SW480 (cell line): ENCODE measurements around the gene CARD8.
A peak's percentile ranks its signal among the peaks of the same experiment; 100 is the strongest.
"Not testable (repeated sequence)": the region's sequence is repeated elsewhere in the genome, so short reads cannot be mapped to it uniquely, and the experiment has no call there.

Source experiments
- DNase-seq: peaks from one replicate; pipeline ENCODE4 v3.0.0-alpha.2; 2016; ENCODE audit warnings: low spot score

The CARD8 gene

GRCh38 chr19:48255376-48256303 is at the start of gene CARD8:
Gene CARD8, minus strand, starts transcription at chr19:48255912. Its CDS starts 14,892 bp downstream, at chr19:48241020.
- peak; percentile 96 for DNase-seq

DNA sequence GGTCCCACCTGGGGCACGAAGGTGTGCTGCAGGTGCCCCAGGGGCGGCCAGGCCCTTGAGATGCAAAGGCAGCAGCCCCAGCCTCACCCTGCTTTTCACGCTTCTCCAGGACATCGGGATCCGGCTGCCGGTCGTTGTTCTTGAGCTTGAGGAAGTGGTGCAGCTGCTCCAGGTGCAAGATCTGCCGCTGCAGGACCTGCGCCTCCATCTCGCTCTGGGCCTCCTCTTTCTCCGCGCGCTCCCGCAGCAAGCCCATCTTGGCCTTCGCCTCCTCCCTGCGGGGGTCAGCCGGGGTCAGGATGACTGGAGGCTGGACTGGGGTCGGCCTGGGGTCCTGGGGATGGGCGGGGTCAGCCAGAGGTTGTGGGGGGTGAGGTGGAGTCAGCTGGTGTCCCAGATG is 48.2 kb upstream of the CARD8 start:
- no peak for DNase-seq

- DNase-seq, result no peak
Measured at GRCh38 chr19:48303367-48303766, 47.7 kb upstream of the CARD8 start.

DNA sequence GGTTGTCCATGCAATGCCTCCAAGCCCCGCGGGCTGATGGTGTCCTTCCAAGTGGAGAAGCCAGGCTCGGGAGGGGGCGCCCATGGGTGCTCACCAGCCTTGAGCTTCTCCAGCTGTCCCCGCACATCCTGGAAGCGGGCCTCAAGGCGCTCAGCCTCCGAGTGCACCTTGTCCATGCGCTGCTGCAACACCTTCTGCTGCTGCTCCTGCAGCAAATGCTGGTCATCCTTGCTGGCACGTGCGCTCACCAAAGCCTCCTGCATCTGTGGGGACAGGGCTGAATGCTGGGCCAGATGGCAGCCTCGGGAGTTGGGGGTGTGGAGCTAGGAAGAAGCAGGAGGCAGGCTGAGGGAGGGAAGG is 46.9 kb upstream of the CARD8 start:
- DNase-seq, result no peak

GRCh38 chr19:48301886-48302599 is 46.3 kb upstream of the CARD8 start:
- DNase-seq, result no peak

GRCh38 chr19:48297975-48298374 is 42.3 kb upstream of the CARD8 start:
- no peak for DNase-seq

- no peak for DNase-seq
Measured at GRCh38 chr19:48296963-48297734, 41.4 kb upstream of the CARD8 start.

- DNase-seq, result peak; percentile 83
Measured at GRCh38 chr19:48295458-48295857, 39.7 kb upstream of the CARD8 start.

DNA sequence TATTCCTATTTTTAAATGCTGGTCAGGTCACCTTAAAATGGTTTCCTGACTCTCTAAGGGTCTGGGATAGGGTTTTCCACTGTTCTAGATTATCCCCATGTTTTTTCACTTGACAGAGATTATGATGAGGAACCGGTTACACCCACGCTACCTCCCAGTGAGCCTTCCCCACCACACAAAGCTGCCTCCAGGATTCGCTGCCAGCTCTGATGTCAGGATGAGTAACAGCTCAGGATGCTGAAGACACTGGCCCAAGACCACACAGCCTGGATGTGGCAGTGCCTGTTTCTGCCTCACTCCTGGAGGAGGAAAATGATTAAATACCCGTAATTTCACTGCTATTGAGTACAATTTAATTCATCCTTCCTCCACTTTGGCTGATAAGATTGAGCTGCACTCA is 37.1 kb upstream of the CARD8 start:
- DNase-seq, result no peak

DNA sequence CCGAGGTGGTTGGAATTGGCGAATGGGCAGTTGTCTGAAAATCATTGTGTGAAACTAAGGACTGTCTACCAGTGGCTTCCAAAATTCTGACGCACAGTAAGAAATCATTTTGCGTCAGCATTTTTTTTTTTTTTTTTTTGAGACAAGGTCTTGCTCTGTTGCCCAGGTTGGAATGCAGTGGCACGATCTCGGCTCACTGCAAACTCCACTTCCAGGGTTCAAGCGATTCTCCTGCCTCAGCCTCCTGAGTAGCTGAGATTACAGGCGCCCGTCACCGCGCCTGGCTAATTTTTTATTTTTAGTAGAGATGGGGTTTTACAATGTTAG is 35.7 kb upstream of the CARD8 start:
- DNase-seq, result not testable (repeated sequence)

- peak; percentile 56 for DNase-seq
Measured at GRCh38 chr19:48290771-48291488, 35.2 kb upstream of the CARD8 start.

- no peak for DNase-seq
Measured at GRCh38 chr19:48290401-48290770, 34.7 kb upstream of the CARD8 start.

- no peak for DNase-seq
Measured at GRCh38 chr19:48287748-48288147, 32.0 kb upstream of the CARD8 start.

- DNase-seq, result no peak
Measured at GRCh38 chr19:48284896-48285295, 29.2 kb upstream of the CARD8 start.

DNA sequence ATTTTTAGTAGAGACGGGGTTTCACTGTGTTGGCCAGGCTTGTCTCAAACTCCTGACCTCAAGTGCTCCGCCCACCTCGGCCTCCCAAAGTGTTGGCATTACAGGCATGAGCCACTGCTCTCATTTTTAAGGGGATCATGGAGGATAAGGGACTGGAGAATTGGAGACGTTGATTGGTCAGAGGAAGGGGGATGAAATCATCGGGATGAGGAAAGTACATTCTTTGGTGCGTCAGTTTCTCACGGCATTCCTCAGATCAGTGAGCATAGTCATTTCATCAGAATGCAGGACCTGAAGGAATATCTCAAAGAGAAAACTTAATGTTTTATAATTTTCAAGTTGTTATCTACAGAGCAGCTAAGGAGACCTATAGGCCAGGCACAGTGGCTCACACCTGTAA is 28.2 kb upstream of the CARD8 start:
- DNase-seq, result no peak

- DNase-seq, result no peak
Measured at GRCh38 chr19:48279747-48280146, 24.0 kb upstream of the CARD8 start.

- no peak for DNase-seq
Measured at GRCh38 chr19:48274938-48275337, 19.2 kb upstream of the CARD8 start.

DNA sequence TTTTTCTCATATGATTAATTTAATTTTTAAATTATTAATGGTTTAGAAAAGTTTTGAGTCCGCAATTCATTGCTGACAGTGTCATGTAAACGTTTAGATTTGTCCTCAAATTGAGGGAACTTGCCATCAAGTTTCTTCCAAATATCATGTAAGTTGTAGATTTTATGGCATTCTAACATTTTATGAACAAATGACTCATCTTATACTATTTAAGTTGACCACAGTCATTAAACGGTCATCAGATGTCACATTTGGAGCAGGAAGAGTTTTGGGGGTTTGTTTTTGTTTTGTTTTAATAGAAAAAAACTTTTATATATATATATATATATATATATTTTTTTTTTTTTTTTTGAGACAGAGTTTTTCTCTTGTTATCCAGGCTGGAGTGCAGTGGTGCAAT is 18.5 kb upstream of the CARD8 start:
- no peak for DNase-seq

DNA sequence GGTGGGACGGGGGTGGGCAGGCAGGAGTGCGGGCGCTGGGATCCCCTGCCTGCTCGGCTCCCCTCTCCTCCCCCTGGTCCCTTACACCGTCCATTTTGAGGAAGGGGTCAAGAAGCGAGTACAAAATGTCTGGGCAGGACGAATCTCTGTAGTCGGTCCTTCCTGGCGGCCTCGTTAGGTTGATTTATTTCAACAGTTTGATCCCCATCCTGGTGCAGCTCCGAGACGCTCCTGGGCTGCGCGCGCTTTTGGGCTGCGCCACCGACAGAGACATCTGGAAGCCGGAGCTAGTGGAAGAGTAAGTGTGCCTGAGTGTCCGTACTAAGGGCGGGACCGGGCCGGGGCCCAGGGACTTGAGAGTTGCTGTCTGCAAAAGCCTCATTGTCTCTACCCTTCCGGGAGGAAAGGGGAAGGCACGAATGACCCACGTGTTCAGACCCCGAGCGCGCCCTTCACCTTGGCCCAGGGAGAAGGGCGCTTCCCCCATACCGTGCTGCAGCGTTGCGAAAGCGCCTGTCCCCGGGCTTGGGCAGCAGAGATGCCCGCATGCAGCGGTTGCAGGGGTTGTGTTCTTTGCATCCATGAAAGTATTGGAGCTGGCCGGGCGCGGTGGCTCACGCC is 15.9 kb upstream of the CARD8 start:
- no peak for DNase-seq

GRCh38 chr19:48269617-48270026 is 13.9 kb upstream of the CARD8 start:
- not testable (repeated sequence) for DNase-seq

DNA sequence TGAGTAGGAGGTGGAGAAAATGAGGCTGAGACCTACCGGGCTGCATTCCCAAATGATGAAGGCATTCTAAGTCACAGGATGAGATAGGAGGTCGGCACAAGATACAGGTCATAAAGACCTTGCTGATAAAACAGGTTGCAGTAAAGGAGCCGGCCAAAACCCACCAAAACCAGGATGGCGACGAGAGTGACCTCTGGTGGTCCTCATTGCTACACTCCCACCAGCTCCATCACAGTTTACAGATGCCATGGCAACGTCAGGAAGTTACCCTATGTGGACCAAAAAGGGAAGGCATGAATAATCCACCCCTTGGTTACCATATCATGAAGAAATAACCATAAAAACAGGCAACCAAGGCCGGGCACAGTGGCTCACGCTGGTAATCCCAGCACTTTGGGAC is 9.6 kb upstream of the CARD8 start:
- not testable (repeated sequence) for DNase-seq

DNA sequence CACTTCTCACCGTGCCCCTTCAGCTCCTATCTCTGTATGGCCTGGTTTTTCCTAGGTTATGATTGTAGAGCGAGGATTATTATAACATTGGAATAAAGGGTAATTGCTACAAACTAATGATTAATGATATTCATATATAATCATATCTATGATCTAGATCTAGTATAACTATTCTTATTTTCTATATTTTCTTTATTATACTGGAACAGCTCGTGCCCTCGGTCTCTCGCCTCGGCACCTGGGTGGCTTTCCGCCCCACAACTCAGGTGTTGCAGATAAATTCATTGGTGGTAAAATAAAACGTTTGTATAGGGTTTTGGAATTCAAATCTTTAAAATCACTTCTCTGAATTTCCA is 4.6 kb upstream of the CARD8 start:
- DNase-seq, result not testable (repeated sequence)
